ENCODE results near the gene EXD3.
"Not testable (repeated sequence)": the region's sequence is repeated elsewhere in the genome, so short reads cannot be mapped to it uniquely, and the experiment has no call there.

The EXD3 gene

DNA sequence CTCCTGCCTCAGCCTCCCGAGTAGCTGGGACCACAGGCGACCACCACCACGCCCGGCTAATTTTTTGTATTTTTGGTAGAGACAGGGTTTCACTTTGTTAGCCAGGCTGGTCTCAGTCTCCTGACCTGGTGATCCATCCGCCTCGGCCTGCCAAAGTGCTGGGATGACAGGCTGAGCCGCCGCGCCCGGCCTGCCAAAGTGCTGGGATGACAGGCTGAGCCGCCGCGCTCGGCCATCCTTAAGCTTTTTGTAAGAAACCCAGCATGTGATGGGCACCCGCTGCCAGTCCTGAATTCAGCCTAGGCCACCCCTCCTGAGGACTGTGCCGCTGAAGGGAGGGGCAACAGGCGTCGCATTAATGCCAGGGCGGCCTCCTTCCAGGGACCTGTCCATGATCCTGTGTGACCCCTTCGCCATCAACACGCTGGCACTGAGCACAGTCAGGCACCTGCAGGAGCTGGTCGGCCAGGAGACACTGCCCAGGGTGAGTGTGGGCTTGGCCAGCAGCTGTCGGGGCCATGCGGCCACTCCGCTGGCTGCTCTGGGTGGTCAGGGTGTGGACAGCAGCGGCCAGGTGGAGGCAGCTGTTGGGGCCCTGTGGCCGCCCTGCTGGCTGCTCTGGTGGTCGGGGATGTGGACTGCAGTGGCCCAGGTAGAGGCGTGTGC is 157.3 kb downstream of the EXD3 start:
- no peak for DNase-seq

DNA sequence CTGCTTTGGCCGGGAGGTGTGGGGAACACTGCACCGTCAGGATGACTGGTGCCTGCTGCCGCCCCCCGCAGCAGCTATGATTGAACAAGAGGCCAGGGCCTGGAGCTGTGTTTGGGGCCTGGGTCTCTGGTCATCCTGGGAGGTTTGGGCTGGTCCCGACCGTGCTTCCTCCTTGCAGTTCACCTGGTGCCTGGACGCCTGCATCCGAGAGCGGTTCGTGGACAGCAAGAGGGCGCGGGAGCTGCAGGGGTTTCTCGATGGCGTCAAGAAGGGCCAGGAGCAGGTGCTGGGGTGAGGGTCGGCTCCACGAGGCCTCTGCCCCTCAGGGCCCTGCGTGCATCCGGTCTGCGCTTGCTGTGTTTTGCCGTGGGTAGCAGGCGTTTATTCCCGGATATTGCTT is 158.9 kb downstream of the EXD3 start:
- no peak for DNase-seq

DNA sequence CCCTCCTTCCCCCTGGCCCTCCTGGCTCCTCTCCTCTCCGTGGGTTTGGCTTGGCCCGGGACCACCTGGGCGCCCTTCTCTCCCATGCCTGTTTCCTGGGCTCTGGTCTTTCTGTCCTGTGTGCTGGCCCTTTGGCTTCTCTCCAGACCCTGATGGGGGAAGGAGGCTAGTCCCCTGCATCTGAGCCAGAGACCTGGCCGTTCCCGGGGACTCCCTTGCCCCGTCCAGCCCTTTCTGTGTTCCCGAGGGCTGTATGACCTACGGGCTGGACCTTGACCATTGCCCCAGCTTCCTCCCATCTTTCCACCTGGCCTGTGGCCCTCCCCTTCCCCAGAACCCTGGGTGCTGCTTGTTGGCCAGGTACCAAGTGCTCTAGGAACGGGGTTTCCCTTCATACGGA is 159.5 kb downstream of the EXD3 start:
- no peak for DNase-seq

DNA sequence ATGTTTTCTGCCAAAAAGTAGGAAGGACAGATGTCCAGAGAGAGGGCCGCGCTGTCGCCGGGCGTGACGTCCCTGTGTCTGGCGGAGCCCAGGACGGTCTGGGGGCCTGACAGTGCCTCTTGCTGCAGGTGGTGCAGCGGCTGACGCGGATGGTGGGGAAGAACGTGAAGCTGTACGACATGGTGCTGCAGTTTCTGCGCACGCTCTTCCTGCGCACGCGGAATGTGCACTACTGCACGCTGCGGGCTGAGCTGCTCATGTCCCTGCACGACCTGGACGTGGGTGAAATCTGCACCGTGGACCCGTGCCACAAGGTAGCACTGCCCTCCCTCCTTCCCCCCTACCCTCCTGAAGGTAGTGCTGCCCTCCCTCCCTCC is 160.1 kb downstream of the EXD3 start:
- no peak for DNase-seq

DNA sequence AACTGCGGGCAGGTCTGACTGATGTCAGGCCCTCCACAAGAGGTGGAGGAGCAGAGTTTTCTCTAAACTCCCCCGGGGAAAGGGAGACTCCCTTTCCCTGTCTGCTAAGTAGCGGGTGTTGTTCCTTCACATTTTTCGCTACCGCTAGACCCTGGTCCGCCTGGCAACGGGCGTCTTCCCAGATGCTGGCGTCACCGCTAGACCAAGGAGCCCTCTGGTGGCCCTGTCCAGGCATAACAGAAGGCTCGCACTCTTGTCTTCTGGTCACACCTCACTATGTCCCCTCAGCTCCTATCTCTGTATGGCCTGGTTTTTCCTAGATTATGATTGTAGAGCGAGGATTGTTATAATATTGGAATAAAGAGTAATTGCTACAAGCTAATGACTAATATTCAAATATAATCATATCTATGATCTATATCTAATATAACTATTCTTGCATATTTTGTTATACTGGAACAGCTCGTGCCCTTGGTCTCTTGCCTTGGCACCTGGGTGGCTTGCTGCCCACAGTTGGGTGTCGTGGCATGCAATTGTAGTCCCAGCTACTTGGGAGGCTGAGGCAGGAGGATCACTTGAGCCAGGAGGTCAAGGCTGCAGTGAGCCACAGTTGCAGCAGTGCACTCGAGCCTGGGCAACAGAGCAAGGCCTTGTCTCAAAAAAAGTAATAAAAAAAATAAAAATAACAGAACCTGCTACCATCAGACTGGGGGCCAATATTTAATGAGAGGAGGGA is 160.6 kb downstream of the EXD3 start:
- not testable (repeated sequence) for DNase-seq
